ENCODE results near the gene RBKS. TPM values are rescaled to one million over a fixed set of nuclear protein-coding genes. Genes with fewer than 3 reads are reported as not detected.
A peak's percentile ranks its signal among the peaks of the same experiment; 100 is the strongest.

Gene RBKS
- total RNA-seq, 2 donors from 2014 or later = 5.8 to 11.5 TPM

- peaks cover 56% of the 10 kb centered on the region for H3K4me1 Mint-ChIP-seq (ENCODE audit: low read depth)
- DNase-seq (no peak), ATAC-seq (replicated peaks in 1 of 2) (no peak)
- peak overlapping the region; percentile 12 to 54 for H3K4me3 Mint-ChIP-seq
- H3K27me3 Mint-ChIP-seq (ENCODE audit: low read depth) = no peaks in the 10 kb centered on the region
- H3K9me3 Mint-ChIP-seq = peaks cover 2 to 6% of the 10 kb centered on the region in 2 donors
- H3K27ac Mint-ChIP-seq = peak overlapping the region; percentile 95
- peaks cover 10 to 14% of the 10 kb centered on the region in 2 donors for H3K36me3 Mint-ChIP-seq (ENCODE audit: insufficient read depth in 2 of 2)
Observed at GRCh38 chr2:27856956-27857355, 33.2 kb downstream of the RBKS start.

GRCh38 chr2:27856386-27856785 is 33.8 kb downstream of the RBKS start:
- H3K9me3 Mint-ChIP-seq = peaks cover 2 to 6% of the 10 kb centered on the region in 2 donors
- peaks cover 55% of the 10 kb centered on the region for H3K4me1 Mint-ChIP-seq (ENCODE audit: low read depth)
- DNase-seq (no peak), ATAC-seq (replicated peaks in 1 of 2) (no peak)
- H3K27ac Mint-ChIP-seq = peak overlapping the region; percentile 95
- peaks cover 10 to 15% of the 10 kb centered on the region in 2 donors for H3K36me3 Mint-ChIP-seq (ENCODE audit: insufficient read depth in 2 of 2)
- H3K4me3 Mint-ChIP-seq = no peak overlapping the region
- H3K27me3 Mint-ChIP-seq (ENCODE audit: low read depth) = no peaks in the 10 kb centered on the region

GRCh38 chr2:27855476-27855875 is 34.7 kb downstream of the RBKS start:
- Mint-ChIP-seq H3K27me3 (ENCODE audit: low read depth) (no peaks in the 10 kb centered on the region), H3K27ac (peak overlapping the region; percentile 17), H3K36me3 (ENCODE audit: insufficient read depth in 2 of 2) (peaks cover 10 to 15% of the 10 kb centered on the region in 2 donors), H3K9me3 (peaks cover 2 to 6% of the 10 kb centered on the region in 2 donors), H3K4me1 (ENCODE audit: low read depth) (peaks cover 47% of the 10 kb centered on the region), H3K4me3 (peak overlapping the region in 1 of 2 donors; percentile 18)
- peak in 1 of 2 donors; percentile 27 for ATAC-seq (replicated peaks in 1 of 2)
- no peak for DNase-seq

- H3K4me1 Mint-ChIP-seq (ENCODE audit: low read depth) = peaks cover 40% of the 10 kb centered on the region
- peaks cover 10 to 15% of the 10 kb centered on the region in 2 donors for H3K36me3 Mint-ChIP-seq (ENCODE audit: insufficient read depth in 2 of 2)
- no peaks in the 10 kb centered on the region for H3K27me3 Mint-ChIP-seq (ENCODE audit: low read depth)
- H3K4me3 Mint-ChIP-seq = no peak overlapping the region
- DNase-seq (no peak), ATAC-seq (replicated peaks in 1 of 2) (no peak)
- H3K9me3 Mint-ChIP-seq = peaks cover 2 to 6% of the 10 kb centered on the region in 2 donors
- no peak overlapping the region for H3K27ac Mint-ChIP-seq
Observed at GRCh38 chr2:27854229-27854862, 35.8 kb downstream of the RBKS start.

GRCh38 chr2:27852691-27853090 is 37.5 kb downstream of the RBKS start:
- H3K27ac Mint-ChIP-seq = no peak overlapping the region
- ATAC-seq (replicated peaks in 1 of 2) (no peak), DNase-seq (no peak)
- no peaks in the 10 kb centered on the region for H3K27me3 Mint-ChIP-seq (ENCODE audit: low read depth)
- H3K4me3 Mint-ChIP-seq = no peak overlapping the region
- peaks cover 27% of the 10 kb centered on the region for H3K4me1 Mint-ChIP-seq (ENCODE audit: low read depth)
- peaks cover 6 to 10% of the 10 kb centered on the region in 2 donors for H3K36me3 Mint-ChIP-seq (ENCODE audit: insufficient read depth in 2 of 2)
- peaks cover 0 to 3% of the 10 kb centered on the region in 2 donors for H3K9me3 Mint-ChIP-seq

- DNase-seq (peak in 1 of 2 donors; percentile 8), ATAC-seq (replicated peaks in 1 of 2) (peak; percentile 61 to 80)
- H3K9me3 Mint-ChIP-seq = no peaks in the 10 kb centered on the region
- H3K36me3 Mint-ChIP-seq (ENCODE audit: insufficient read depth in 2 of 2) = peaks cover 0 to 1% of the 10 kb centered on the region in 2 donors
- no peak overlapping the region for H3K4me3 Mint-ChIP-seq
- no peak overlapping the region for H3K27ac Mint-ChIP-seq
- H3K27me3 Mint-ChIP-seq (ENCODE audit: low read depth) = no peaks in the 10 kb centered on the region
- no peaks in the 10 kb centered on the region for H3K4me1 Mint-ChIP-seq (ENCODE audit: low read depth)
Observed at GRCh38 chr2:27849558-27850205, 40.5 kb downstream of the RBKS start.

GRCh38 chr2:27847333-27847732 is 42.9 kb downstream of the RBKS start:
- H3K27me3 Mint-ChIP-seq (ENCODE audit: low read depth) = no peaks in the 10 kb centered on the region
- no peaks in the 10 kb centered on the region for H3K4me1 Mint-ChIP-seq (ENCODE audit: low read depth)
- H3K9me3 Mint-ChIP-seq = no peaks in the 10 kb centered on the region
- ATAC-seq (replicated peaks in 1 of 2) (no peak), DNase-seq (no peak)
- no peak overlapping the region for H3K27ac Mint-ChIP-seq
- peaks cover 0 to 1% of the 10 kb centered on the region in 2 donors for H3K36me3 Mint-ChIP-seq (ENCODE audit: insufficient read depth in 2 of 2)
- no peak overlapping the region for H3K4me3 Mint-ChIP-seq

GRCh38 chr2:27844821-27845255 is 45.3 kb downstream of the RBKS start:
- Mint-ChIP-seq H3K4me3 (no peak overlapping the region), H3K9me3 (no peaks in the 10 kb centered on the region), H3K27ac (no peak overlapping the region), H3K36me3 (ENCODE audit: insufficient read depth in 2 of 2) (no peaks in the 10 kb centered on the region), H3K4me1 (ENCODE audit: low read depth) (no peaks in the 10 kb centered on the region), H3K27me3 (ENCODE audit: low read depth) (no peaks in the 10 kb centered on the region)
- no peak for DNase-seq
- ATAC-seq (replicated peaks in 1 of 2) = no peak

GRCh38 chr2:27843992-27844391 is 46.2 kb downstream of the RBKS start:
- no peaks in the 10 kb centered on the region for H3K9me3 Mint-ChIP-seq
- DNase-seq (no peak), ATAC-seq (replicated peaks in 1 of 2) (no peak)
- no peaks in the 10 kb centered on the region for H3K27me3 Mint-ChIP-seq (ENCODE audit: low read depth)
- H3K4me1 Mint-ChIP-seq (ENCODE audit: low read depth) = no peaks in the 10 kb centered on the region
- no peak overlapping the region for H3K27ac Mint-ChIP-seq
- no peaks in the 10 kb centered on the region for H3K36me3 Mint-ChIP-seq (ENCODE audit: insufficient read depth in 2 of 2)
- no peak overlapping the region for H3K4me3 Mint-ChIP-seq

- no peak overlapping the region for H3K4me3 Mint-ChIP-seq
- DNase-seq (no peak), ATAC-seq (replicated peaks in 1 of 2) (no peak)
- no peaks in the 10 kb centered on the region for H3K4me1 Mint-ChIP-seq (ENCODE audit: low read depth)
- no peak overlapping the region for H3K27ac Mint-ChIP-seq
- no peaks in the 10 kb centered on the region for H3K9me3 Mint-ChIP-seq
- no peaks in the 10 kb centered on the region for H3K36me3 Mint-ChIP-seq (ENCODE audit: insufficient read depth in 2 of 2)
- H3K27me3 Mint-ChIP-seq (ENCODE audit: low read depth) = no peaks in the 10 kb centered on the region
Observed at GRCh38 chr2:27842894-27843293, 47.3 kb downstream of the RBKS start.

GRCh38 chr2:27839022-27839618 is 51.1 kb downstream of the RBKS start:
- Mint-ChIP-seq H3K27me3 (ENCODE audit: low read depth) (no peaks in the 10 kb centered on the region), H3K4me1 (ENCODE audit: low read depth) (no peaks in the 10 kb centered on the region), H3K27ac (no peak overlapping the region)

GRCh38 chr2:27838502-27838901 is 51.7 kb downstream of the RBKS start:
- no peaks in the 10 kb centered on the region for H3K27me3 Mint-ChIP-seq (ENCODE audit: low read depth)
- DNase-seq (no peak), ATAC-seq (replicated peaks in 1 of 2) (no peak)
- H3K4me1 Mint-ChIP-seq (ENCODE audit: low read depth) = no peaks in the 10 kb centered on the region
- no peaks in the 10 kb centered on the region for H3K36me3 Mint-ChIP-seq (ENCODE audit: insufficient read depth in 2 of 2)
- H3K27ac Mint-ChIP-seq = no peak overlapping the region
- no peaks in the 10 kb centered on the region for H3K9me3 Mint-ChIP-seq
- H3K4me3 Mint-ChIP-seq = no peak overlapping the region

More at GRCh38 chr2:27839022-27839618, 51.1 kb downstream of the RBKS start:
- DNase-seq = no peak
- Mint-ChIP-seq H3K9me3 (no peaks in the 10 kb centered on the region), H3K36me3 (ENCODE audit: insufficient read depth in 2 of 2) (no peaks in the 10 kb centered on the region), H3K4me3 (no peak overlapping the region)
- ATAC-seq (replicated peaks in 1 of 2) = no peak

GRCh38 chr2:27833931-27834330 is 56.3 kb downstream of the RBKS start:
- H3K9me3 Mint-ChIP-seq = no peaks in the 10 kb centered on the region
- no peaks in the 10 kb centered on the region for H3K27me3 Mint-ChIP-seq (ENCODE audit: low read depth)
- no peaks in the 10 kb centered on the region for H3K4me1 Mint-ChIP-seq (ENCODE audit: low read depth)
- no peak overlapping the region for H3K27ac Mint-ChIP-seq
- ATAC-seq (replicated peaks in 1 of 2) = no peak
- H3K4me3 Mint-ChIP-seq = no peak overlapping the region
- H3K36me3 Mint-ChIP-seq (ENCODE audit: insufficient read depth in 2 of 2) = peaks cover 0 to 3% of the 10 kb centered on the region in 2 donors
- no peak for DNase-seq

Data from activated T-cell treated with anti-CD3 and anti-CD28 coated beads, Interleukin-2, amount 50 U/mL, for 72 hours (primary cell).